NCI-H187 (cell line): ENCODE results near the gene RABEPK.
"Not testable (repeated sequence)": the region's sequence is repeated elsewhere in the genome, so short reads cannot be mapped to it uniquely, and the experiment has no call there.

Source experiments
- DNase-seq, 2 experiments: peaks; one replicate each; lab custom pipeline; 2025; lab: John Stamatoyannopoulos, UW

RABEPK gene

GRCh38 chr9:125243792-125244260 lies 43.5 kb downstream of the RABEPK start:
- DNase-seq: no peak

GRCh38 chr9:125246261-125246667 lies 45.9 kb downstream of the RABEPK start:
- no peak for DNase-seq

GRCh38 chr9:125254231-125254630 lies 53.9 kb downstream of the RABEPK start:
- DNase-seq: no peak

- DNase-seq: no peak
Measured at GRCh38 chr9:125255781-125256391, 55.5 kb downstream of the RABEPK start.

- DNase-seq: no peak
Measured at GRCh38 chr9:125258160-125258785, 57.9 kb downstream of the RABEPK start.

- DNase-seq: no peak
Measured at GRCh38 chr9:125258832-125259534, 58.6 kb downstream of the RABEPK start.

- no peak for DNase-seq
Measured at GRCh38 chr9:125260561-125260960, 60.2 kb downstream of the RABEPK start.

- DNase-seq: peak; percentile 61 to 67
Measured at GRCh38 chr9:125261501-125262293, 61.4 kb downstream of the RABEPK start, which contains the start of gene GAPVD1. Gene GAPVD1, plus strand, starts transcription at chr9:125261826. Its CDS starts 37,096 bp downstream, at chr9:125298922.

- no peak for DNase-seq
Measured at GRCh38 chr9:125262294-125262991, 62.1 kb downstream of the RABEPK start.

- not testable (repeated sequence) for DNase-seq
Measured at GRCh38 chr9:125264068-125264467, 63.7 kb downstream of the RABEPK start.

- DNase-seq: no peak
Measured at GRCh38 chr9:125268394-125269013, 68.2 kb downstream of the RABEPK start.

- DNase-seq: no peak
Measured at GRCh38 chr9:125269014-125269397, 68.7 kb downstream of the RABEPK start.

GRCh38 chr9:125271081-125271480 lies 70.7 kb downstream of the RABEPK start:
- DNase-seq: no peak

- DNase-seq: no peak
Measured at GRCh38 chr9:125272697-125273096, 72.4 kb downstream of the RABEPK start.

GRCh38 chr9:125276771-125277170 lies 76.4 kb downstream of the RABEPK start:
- no peak for DNase-seq

GRCh38 chr9:125277411-125277810 lies 77.1 kb downstream of the RABEPK start:
- DNase-seq: no peak

- no peak for DNase-seq
Measured at GRCh38 chr9:125280945-125281344, 80.6 kb downstream of the RABEPK start.
